Measurements from ENCODE around the gene ATP6V1F. TPM values are rescaled to one million over a fixed set of nuclear protein-coding genes. Genes with fewer than 3 reads are reported as not detected.

The ATP6V1F gene
- total RNA-seq, 1 donor from 2014 or later = 123 TPM

DNA sequence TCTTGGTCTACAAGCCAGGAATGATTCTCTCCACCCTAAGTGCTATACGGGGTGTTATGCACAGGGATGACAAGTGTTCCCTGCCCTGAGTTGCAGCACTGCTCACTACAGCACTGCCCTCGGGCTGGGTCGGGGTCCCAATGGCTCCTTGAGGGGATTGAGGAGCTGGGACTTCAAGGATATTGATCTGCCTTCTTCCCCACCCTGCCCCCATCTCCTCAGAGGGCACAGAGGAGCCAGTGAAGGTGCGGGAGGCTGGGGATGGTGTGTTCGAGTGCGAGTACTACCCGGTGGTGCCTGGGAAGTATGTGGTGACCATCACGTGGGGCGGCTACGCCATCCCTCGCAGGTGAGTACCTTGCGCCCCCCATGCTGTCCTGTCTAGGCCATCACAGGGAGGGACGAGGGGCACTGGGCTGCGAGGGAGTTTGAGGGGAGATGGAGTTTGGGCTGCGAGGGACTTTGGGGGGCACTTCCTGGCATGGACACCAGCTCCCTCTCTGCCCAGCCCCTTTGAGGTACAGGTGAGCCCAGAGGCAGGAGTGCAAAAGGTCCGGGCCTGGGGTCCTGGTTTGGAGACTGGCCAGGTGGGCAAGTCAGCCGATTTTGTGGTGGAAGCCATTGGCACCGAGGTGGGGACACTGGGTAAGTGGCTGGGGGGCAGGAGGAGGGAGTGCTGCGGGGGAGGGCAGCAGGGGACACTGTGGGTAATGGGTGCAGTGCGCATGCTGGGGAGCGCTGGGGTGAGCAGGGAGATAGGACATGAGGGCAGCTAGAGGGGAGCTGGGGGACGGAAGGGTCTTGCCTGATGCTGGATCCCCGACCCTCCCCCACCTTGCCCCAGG is 22.1 kb upstream of the ATP6V1F start:
- DNase-seq (ENCODE audit: low spot score in 2 of 2, unreplicated experiment in 2 of 2) = no peak
- Mint-ChIP-seq H3K27me3 (ENCODE audit: low read depth) (no peaks in the 10 kb centered on the region), H3K4me1 (no peaks in the 10 kb centered on the region), H3K4me3 (no peak overlapping the region), H3K27ac (no peak overlapping the region), H3K9me3 (no peaks in the 10 kb centered on the region), H3K36me3 (peaks cover 24% of the 10 kb centered on the region)
- TF ChIP-seq, protein P1, sequence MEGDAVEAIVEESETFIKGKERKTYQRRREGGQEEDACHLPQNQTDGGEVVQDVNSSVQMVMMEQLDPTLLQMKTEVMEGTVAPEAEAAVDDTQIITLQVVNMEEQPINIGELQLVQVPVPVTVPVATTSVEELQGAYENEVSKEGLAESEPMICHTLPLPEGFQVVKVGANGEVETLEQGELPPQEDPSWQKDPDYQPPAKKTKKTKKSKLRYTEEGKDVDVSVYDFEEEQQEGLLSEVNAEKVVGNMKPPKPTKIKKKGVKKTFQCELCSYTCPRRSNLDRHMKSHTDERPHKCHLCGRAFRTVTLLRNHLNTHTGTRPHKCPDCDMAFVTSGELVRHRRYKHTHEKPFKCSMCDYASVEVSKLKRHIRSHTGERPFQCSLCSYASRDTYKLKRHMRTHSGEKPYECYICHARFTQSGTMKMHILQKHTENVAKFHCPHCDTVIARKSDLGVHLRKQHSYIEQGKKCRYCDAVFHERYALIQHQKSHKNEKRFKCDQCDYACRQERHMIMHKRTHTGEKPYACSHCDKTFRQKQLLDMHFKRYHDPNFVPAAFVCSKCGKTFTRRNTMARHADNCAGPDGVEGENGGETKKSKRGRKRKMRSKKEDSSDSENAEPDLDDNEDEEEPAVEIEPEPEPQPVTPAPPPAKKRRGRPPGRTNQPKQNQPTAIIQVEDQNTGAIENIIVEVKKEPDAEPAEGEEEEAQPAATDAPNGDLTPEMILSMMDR (IDR thresholded peaks at IDR 0.05; ENCODE audit: unreplicated experiment) = no peak

GRCh38 chr7:128841171-128841690 is 21.4 kb upstream of the ATP6V1F start:
- no peak overlapping the region for H3K27ac Mint-ChIP-seq
- no peaks in the 10 kb centered on the region for H3K4me1 Mint-ChIP-seq
- H3K36me3 Mint-ChIP-seq = peaks cover 24% of the 10 kb centered on the region
- TF ChIP-seq, protein P1 (IDR thresholded peaks at IDR 0.05; ENCODE audit: unreplicated experiment) = no peak
- no peaks in the 10 kb centered on the region for H3K9me3 Mint-ChIP-seq
- no peak overlapping the region for H3K4me3 Mint-ChIP-seq
- no peaks in the 10 kb centered on the region for H3K27me3 Mint-ChIP-seq (ENCODE audit: low read depth)
- DNase-seq (ENCODE audit: low spot score in 2 of 2, unreplicated experiment in 2 of 2) = no peak

GRCh38 chr7:128841921-128842673 is 20.6 kb upstream of the ATP6V1F start:
- no peak for DNase-seq (ENCODE audit: low spot score in 2 of 2, unreplicated experiment in 2 of 2)
- H3K4me3 Mint-ChIP-seq = no peak overlapping the region
- H3K36me3 Mint-ChIP-seq = peaks cover 26% of the 10 kb centered on the region
- no peak overlapping the region for H3K27ac Mint-ChIP-seq
- TF ChIP-seq, protein P1 (IDR thresholded peaks at IDR 0.05; ENCODE audit: unreplicated experiment) = peak; percentile 77
- no peaks in the 10 kb centered on the region for H3K4me1 Mint-ChIP-seq
- no peaks in the 10 kb centered on the region for H3K27me3 Mint-ChIP-seq (ENCODE audit: low read depth)
- H3K9me3 Mint-ChIP-seq = no peaks in the 10 kb centered on the region

- Mint-ChIP-seq H3K4me1 (no peaks in the 10 kb centered on the region), H3K9me3 (no peaks in the 10 kb centered on the region), H3K36me3 (peaks cover 27% of the 10 kb centered on the region), H3K27me3 (ENCODE audit: low read depth) (no peaks in the 10 kb centered on the region), H3K27ac (no peak overlapping the region), H3K4me3 (no peak overlapping the region)
- DNase-seq (ENCODE audit: low spot score in 2 of 2, unreplicated experiment in 2 of 2) = no peak
- TF ChIP-seq, protein P1 (IDR thresholded peaks at IDR 0.05; ENCODE audit: unreplicated experiment) = no peak
These were observed 19.7 kb upstream of the ATP6V1F start for GRCh38 chr7:128842674-128843641.
